H1 (cell line): ENCODE data around the gene AKAP12. TPM values are rescaled to one million over a fixed set of nuclear protein-coding genes. Genes with fewer than 3 reads are reported as not detected.
A peak's percentile ranks its signal among the peaks of the same experiment; 100 is the strongest.

Source experiments
- CTCF ChIA-PET: fragments of 300-600 bp; sonication (Branson Sonifier 250); formaldehyde crosslinking; loops from one replicate; lab custom pipeline; 2021; ENCODE audit not compliant: partially characterized antibody; lab: Charles Lee
- POLR2A ChIA-PET: fragments of 300-600 bp; sonication (Branson Sonifier 250); formaldehyde crosslinking; loops from one replicate; lab custom pipeline; 2021; ENCODE audit warnings: inconsistent platforms; ENCODE audit not compliant: partially characterized antibody; lab: Charles Lee
- DNase-seq, 2 experiments: peaks; one replicate each; pipeline versions ENCODE4 v3.0.0 to v3.0.0-alpha.2; 2010 to 2022; ENCODE audit warnings: low spot score in 2 of 2, low read depth in 1 of 2, mixed read lengths in 1 of 2
- FAIRE-seq: peaks from 2 replicates; lab custom pipeline; 2011; peaks lifted over from hg19 to GRCh38; lab: Jason Lieb, UNC
- H2AFZ ChIP-seq: 2 replicates; pipeline ENCODE4 v1.8.1; 2012; ENCODE audit warnings: low read length, inconsistent platforms
- H2AK5ac ChIP-seq: 2 replicates; pipeline ENCODE4 v1.6.1; 2013; ENCODE audit warnings: low read depth, low read length
- H2BK120ac ChIP-seq: replicated peaks from 2 replicates; pipeline ENCODE3; 2013; ENCODE audit warnings: low read depth, low read length, inconsistent platforms
- H2BK12ac ChIP-seq: 2 replicates; pipeline ENCODE4 v1.6.1; 2013; ENCODE audit warnings: low read depth, low read length
- H2BK15ac ChIP-seq: 2 replicates; pipeline ENCODE4 v1.6.1; 2013; ENCODE audit warnings: low read length
- H2BK20ac ChIP-seq: 2 replicates; pipeline ENCODE4 v1.6.1; 2013; ENCODE audit warnings: low read length
- H2BK5ac ChIP-seq: 2 replicates; pipeline ENCODE4 v1.6.1; 2013; ENCODE audit warnings: low read depth, low read length
- H3K14ac ChIP-seq: 2 replicates; pipeline ENCODE4 v1.6.1; 2013; ENCODE audit warnings: inconsistent platforms; ENCODE audit not compliant: insufficient read length
- H3K18ac ChIP-seq: 2 replicates; pipeline ENCODE4 v1.6.1; 2013; ENCODE audit warnings: low read length; ENCODE audit errors: extremely low read depth
- H3K23ac ChIP-seq: 2 replicates; pipeline ENCODE4 v1.6.1; 2013; ENCODE audit warnings: inconsistent platforms; ENCODE audit not compliant: insufficient read length
- H3K23me2 ChIP-seq: 2 replicates; pipeline ENCODE4 v1.6.1; 2013; ENCODE audit warnings: low read depth, low read length
- H3K27ac ChIP-seq: 2 replicates; pipeline ENCODE4 v1.6.1; 2011; ENCODE audit warnings: low read depth, low read length, inconsistent platforms
- H3K27me3 ChIP-seq, 4 experiments: replicated peaks in 1 of 4; 1 replicate in 1 of 4; 2 replicates in 3 of 4; pipeline versions ENCODE4 v1.6.1 to v1.8.1; 2011 to 2013; ENCODE audit warnings: low read length in 3 of 4, mild to moderate bottlenecking in 3 of 4, inconsistent platforms in 2 of 4, mixed read lengths in 2 of 4, moderate library complexity in 1 of 4; ENCODE audit not compliant: control insufficient read depth in 3 of 4, insufficient read depth in 3 of 4; ENCODE audit errors: extremely low read depth in 1 of 4
- H3K36me3 ChIP-seq, 4 experiments: 2 replicates each; pipeline versions ENCODE4 v1.6.1 to v1.8.1; 2011 to 2013; ENCODE audit warnings: mild to moderate bottlenecking in 4 of 4, low read length in 3 of 4, moderate library complexity in 2 of 4, control low read depth in 1 of 4, inconsistent platforms in 1 of 4; ENCODE audit not compliant: insufficient read depth in 4 of 4, control insufficient read depth in 2 of 4
- H3K4ac ChIP-seq: replicated peaks from 2 replicates; pipeline ENCODE3; 2013; ENCODE audit warnings: low read length, low read depth, mixed read lengths, inconsistent platforms; ENCODE audit not compliant: insufficient read length
- H3K4me1 ChIP-seq, 4 experiments: replicated peaks in 1 of 4; 1 replicate in 1 of 4; 2 replicates in 3 of 4; pipeline versions ENCODE4 v1.6.1 to v1.8.1; 2011 to 2013; ENCODE audit warnings: low read length in 3 of 4, inconsistent platforms in 2 of 4, mixed read lengths in 1 of 4; ENCODE audit not compliant: insufficient read depth in 4 of 4, control insufficient read depth in 3 of 4
- H3K4me2 ChIP-seq, 2 experiments: 2 replicates each; pipeline versions ENCODE4 v1.6.1 to v1.8.1; 2011 to 2013; ENCODE audit warnings: low read depth in 2 of 2, low read length in 2 of 2, control low read depth in 1 of 2, inconsistent platforms in 1 of 2, mild to moderate bottlenecking in 1 of 2; ENCODE audit not compliant: insufficient read depth in 1 of 2
- H3K4me3 ChIP-seq, 4 experiments: fragments of 200-600, 300-600 bp in 1 of 4; sonication (generic), shearing (Covaris generic), sonication (Bioruptor Twin) in 1 of 4; 2 replicates each; pipeline versions ENCODE4 v1.5.1 to v1.8.1; 2011 to 2016; ENCODE audit warnings: low read length in 4 of 4, low read depth in 3 of 4, control low read depth in 2 of 4, inconsistent platforms in 2 of 4, mild to moderate bottlenecking in 2 of 4, mixed read lengths in 1 of 4, moderate library complexity in 1 of 4; ENCODE audit not compliant: insufficient read depth in 2 of 4; ENCODE audit errors: extremely low read depth in 1 of 4
- H3K56ac ChIP-seq: replicated peaks from 2 replicates; pipeline ENCODE3; 2013; ENCODE audit warnings: low read depth, mild to moderate bottlenecking, mixed read lengths, low read length, inconsistent platforms; ENCODE audit not compliant: insufficient read length
- H3K79me1 ChIP-seq: 2 replicates; pipeline ENCODE4 v1.6.1; 2013; ENCODE audit warnings: low read depth, low read length, control low read depth
- H3K79me2 ChIP-seq, 2 experiments: 2 replicates each; pipeline versions ENCODE4 v1.6.1 to v1.8.1; 2012 to 2013; ENCODE audit warnings: low read length in 2 of 2, mild to moderate bottlenecking in 2 of 2, inconsistent platforms in 1 of 2; ENCODE audit not compliant: insufficient read depth in 2 of 2, control insufficient read depth in 1 of 2
- H3K9ac ChIP-seq, 4 experiments: replicated peaks in 1 of 4; 1 replicate in 1 of 4; 2 replicates in 3 of 4; pipeline versions ENCODE4 v1.6.1 to v1.8.1; 2011 to 2013; ENCODE audit warnings: low read depth in 3 of 4, low read length in 3 of 4, control low read depth in 2 of 4, mild to moderate bottlenecking in 2 of 4, moderate library complexity in 2 of 4, inconsistent platforms in 1 of 4; ENCODE audit errors: extremely low read depth in 1 of 4
- H3K9me3 ChIP-seq, 2 experiments: 2 replicates each; pipeline versions ENCODE4 v1.6.1 to v1.8.1; 2012 to 2013; ENCODE audit warnings: mild to moderate bottlenecking in 2 of 2, moderate library complexity in 2 of 2, control low read depth in 1 of 2, inconsistent platforms in 1 of 2, low read depth in 1 of 2, low read length in 1 of 2, mixed read lengths in 1 of 2; ENCODE audit not compliant: insufficient read depth in 2 of 2
- H4K20me1 ChIP-seq, 2 experiments: replicated peaks in 1 of 2; 2 replicates each; pipeline versions ENCODE3 to v1.8.1; 2011 to 2013; ENCODE audit warnings: inconsistent platforms in 2 of 2, low read length in 2 of 2, mild to moderate bottlenecking in 1 of 2; ENCODE audit not compliant: insufficient read depth in 2 of 2, control insufficient read depth in 1 of 2
- H4K5ac ChIP-seq: 2 replicates; pipeline ENCODE4 v1.6.1; 2013; ENCODE audit warnings: low read length, low read depth, mixed read lengths, inconsistent platforms; ENCODE audit not compliant: insufficient read length
- H4K8ac ChIP-seq: 2 replicates; pipeline ENCODE4 v1.8.0; 2013; ENCODE audit warnings: mild to moderate bottlenecking, moderate library complexity, low read length, inconsistent platforms; ENCODE audit not compliant: insufficient read depth; ENCODE audit errors: extremely low read depth
- H4K91ac ChIP-seq: replicated peaks from 2 replicates; pipeline ENCODE3; 2013; ENCODE audit warnings: low read length, mixed read lengths, inconsistent platforms; ENCODE audit not compliant: insufficient read length
- EGR1 ChIP-seq: IDR thresholded peaks from 2 replicates; pipeline ENCODE4 v1.6.1; 2011; ENCODE audit warnings: low read depth, low read length, borderline replicate concordance
- MAFK ChIP-seq: IDR thresholded peaks from 2 replicates; pipeline ENCODE4 v1.6.1; 2012; ENCODE audit warnings: low read depth, mild to moderate bottlenecking, improper control_type of control experiment, low read length
- RAD21 ChIP-seq, 2 experiments: IDR thresholded peaks in 1 of 2; conservative IDR thresholded peaks in 1 of 2; 2 replicates each; pipeline ENCODE4 v1.6.1; 2011; ENCODE audit warnings: low read depth in 2 of 2, low read length in 2 of 2, improper control_type of control experiment in 1 of 2, inconsistent platforms in 1 of 2, mild to moderate bottlenecking in 1 of 2, moderate library complexity in 1 of 2
- WGBS, 2 experiments: shearing (Covaris generic) in 1 of 2; methylation state at CpG; one replicate each; pipeline versions ENCODE4 v1.1.6 to v1.1.7; 2013 to 2015; ENCODE audit warnings: low lambda C conversion rate in 2 of 2, mixed read lengths in 2 of 2, inconsistent platforms in 1 of 2, low coverage in 1 of 2, missing lambda C conversion rate in 1 of 2; ENCODE audit not compliant: insufficient replicate concordance in 2 of 2, insufficient coverage in 1 of 2, insufficient read length in 1 of 2; ENCODE audit errors: extremely low coverage in 1 of 2, missing lambda C conversion rate in 1 of 2; 5-methylcytosine and 5-hydroxymethylcytosine counted together
- polyA plus RNA-seq, 7 experiments: library from polyadenylated mRNA; depleted of rRNA in 3 of 7; stranded (reverse) in 5 of 7; unstranded in 2 of 7; fragments of >200 nt in 5 of 7; fragments of 200-250 nt in 2 of 7; gene quantifications; 1 replicate in 5 of 7; 2 replicates in 1 of 7; 4 replicates in 1 of 7; pipeline versions ENCODE4 v1.2.1 to v1.2.3, GENCODE V29; 2011 to 2013; ENCODE audit warnings: missing spikeins in 2 of 7, mixed read lengths in 2 of 7
- total RNA-seq: library from RNA; stranded (reverse); fragmentation: NEBNext Ultra II Directional; extraction: Animal tissue kit (Norgen Biotek cat#: 25700); gene quantifications from 2 replicates; pipeline ENCODE4 v1.2.1, GENCODE V29; 2021
- TF ChIP-seq, protein P1 (sequence below), 3 experiments: IDR thresholded peaks; 1 replicate in 2 of 3; 2 replicates in 1 of 3; pipeline versions ENCODE4 v1.5.1 to v1.6.1; 2011; ENCODE audit warnings: low read length in 3 of 3, mild to moderate bottlenecking in 3 of 3, inconsistent platforms in 2 of 3, low read depth in 1 of 3, moderate library complexity in 1 of 3; ENCODE audit not compliant: insufficient read depth in 1 of 3; ENCODE audit errors: control extremely low read depth in 1 of 3

Gene AKAP12
- total and polyA plus RNA-seq, 2 of the 8 experiments (the other 6 are each of a cell fraction or from before 2014, with no cell fraction given), result 14.6 to 79.2 TPM

DNA sequence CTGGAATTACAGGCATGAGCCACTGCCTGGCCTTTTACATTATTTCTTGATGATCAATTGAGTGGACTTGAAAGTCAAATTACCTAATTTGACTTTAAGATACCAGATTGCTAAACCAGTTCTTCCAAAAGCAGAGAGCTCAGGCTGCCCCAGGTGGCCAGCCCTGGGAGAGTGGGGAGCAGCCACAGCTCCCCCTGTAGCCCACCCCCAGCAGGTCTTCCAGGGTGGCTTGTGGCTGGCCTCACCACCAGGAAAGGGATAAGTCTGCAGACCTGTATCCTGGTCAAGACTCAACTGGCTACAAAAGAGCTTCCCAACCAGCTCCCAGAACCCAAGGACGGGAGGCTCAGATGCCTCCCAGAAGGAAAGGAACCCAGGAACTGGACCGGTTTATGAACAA is 23.8 kb upstream of the AKAP12 start:
- Histone ChIP-seq H3K56ac (no peak overlapping the region), H4K91ac (no peak overlapping the region), H3K27ac (no peak overlapping the region), H2BK12ac (no peak overlapping the region), H4K20me1 (no peaks in the 10 kb centered on the region), H3K27me3 (no peaks in the 10 kb centered on the region), H3K79me2 (no peaks in the 10 kb centered on the region), H2BK5ac (no peak overlapping the region), H4K8ac (no peak overlapping the region), H3K4me1 (peaks cover 0 to 2% (median 0%) of the 10 kb centered on the region in 4 experiments; a peak in 1 of 7 replicates), H2AFZ (peak overlapping the region; percentile 18; the same call in 1 of the 2 replicates), H3K4ac (no peak overlapping the region), H3K4me3 (no peak overlapping the region), H2BK120ac (no peak overlapping the region), H3K4me2 (no peak overlapping the region), H3K9ac (no peak overlapping the region), H4K5ac (no peak overlapping the region), H3K9me3 (peaks cover 0 to 9% of the 10 kb centered on the region in 2 experiments; a peak in 2 of 4 replicates), H3K23ac (no peak overlapping the region), H2BK20ac (no peak overlapping the region), H2BK15ac (no peak overlapping the region), H2AK5ac (no peak overlapping the region), H3K18ac (no peak overlapping the region), H3K14ac (no peak overlapping the region), H3K36me3 (no peaks in the 10 kb centered on the region), H3K79me1 (no peaks in the 10 kb centered on the region), H3K23me2 (no peaks in the 10 kb centered on the region)
- ChIA-PET POLR2A (interaction anchor here (1.3 to 1.7 kb wide), 2 partner anchors 14 to 24 kb away, joined by 3 to 5 read pairs; partner anchors contain the start of gene AKAP12), CTCF (interaction anchor here (0.6 to 1.9 kb wide), 8 partner anchors 11 to 207 kb away, joined by 3 to 7 read pairs (median 4); no protein-coding TSS in a partner anchor)
- FAIRE-seq, result no peak
- 82% methylated on average over 2 of the region's 2 CpGs; no CpG with 5 or more reads in 1 of the 2 experiments for WGBS, 2 experiments
- DNase-seq, result no peak
- TF ChIP-seq, protein P1, sequence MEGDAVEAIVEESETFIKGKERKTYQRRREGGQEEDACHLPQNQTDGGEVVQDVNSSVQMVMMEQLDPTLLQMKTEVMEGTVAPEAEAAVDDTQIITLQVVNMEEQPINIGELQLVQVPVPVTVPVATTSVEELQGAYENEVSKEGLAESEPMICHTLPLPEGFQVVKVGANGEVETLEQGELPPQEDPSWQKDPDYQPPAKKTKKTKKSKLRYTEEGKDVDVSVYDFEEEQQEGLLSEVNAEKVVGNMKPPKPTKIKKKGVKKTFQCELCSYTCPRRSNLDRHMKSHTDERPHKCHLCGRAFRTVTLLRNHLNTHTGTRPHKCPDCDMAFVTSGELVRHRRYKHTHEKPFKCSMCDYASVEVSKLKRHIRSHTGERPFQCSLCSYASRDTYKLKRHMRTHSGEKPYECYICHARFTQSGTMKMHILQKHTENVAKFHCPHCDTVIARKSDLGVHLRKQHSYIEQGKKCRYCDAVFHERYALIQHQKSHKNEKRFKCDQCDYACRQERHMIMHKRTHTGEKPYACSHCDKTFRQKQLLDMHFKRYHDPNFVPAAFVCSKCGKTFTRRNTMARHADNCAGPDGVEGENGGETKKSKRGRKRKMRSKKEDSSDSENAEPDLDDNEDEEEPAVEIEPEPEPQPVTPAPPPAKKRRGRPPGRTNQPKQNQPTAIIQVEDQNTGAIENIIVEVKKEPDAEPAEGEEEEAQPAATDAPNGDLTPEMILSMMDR (IDR thresholded peaks at IDR 0.05; ENCODE audit: control extremely low read depth in 1 of 3, insufficient read depth in 1 of 3, low read depth in 1 of 3, low read length in 3 of 3), result peak in 2 of 3 experiments; percentile 14 to 37; a peak in 3 of 4 replicates
- no peak for TF ChIP-seq EGR1
- peak in 1 of 2 experiments; percentile 40; a peak in 1 of 4 replicates for TF ChIP-seq RAD21 (IDR thresholded peaks at IDR 0.05 in 1 of 2, conservative IDR thresholded peaks at IDR 0.05 in 1 of 2; ENCODE audit: low read depth in 2 of 2, low read length in 2 of 2)
- TF ChIP-seq MAFK, result no peak
